HL-60 (cell line): ENCODE measurements around the gene MMP20.

Experiments
- POLR2AphosphoS5 ChIP-seq: IDR thresholded peaks from 2 replicates; pipeline ENCODE4 v1.6.1; 2012; ENCODE audit warnings: low read depth
- REST ChIP-seq: IDR thresholded peaks from 2 replicates; pipeline ENCODE4 v1.6.1; 2012; ENCODE audit warnings: low read depth; ENCODE audit not compliant: insufficient replicate concordance
- TF ChIP-seq, protein P1 (sequence below): IDR thresholded peaks from one replicate; pipeline ENCODE4 v1.5.1; 2011; ENCODE audit warnings: low read length, control low read depth, inconsistent platforms; ENCODE audit not compliant: insufficient read depth

DNA sequence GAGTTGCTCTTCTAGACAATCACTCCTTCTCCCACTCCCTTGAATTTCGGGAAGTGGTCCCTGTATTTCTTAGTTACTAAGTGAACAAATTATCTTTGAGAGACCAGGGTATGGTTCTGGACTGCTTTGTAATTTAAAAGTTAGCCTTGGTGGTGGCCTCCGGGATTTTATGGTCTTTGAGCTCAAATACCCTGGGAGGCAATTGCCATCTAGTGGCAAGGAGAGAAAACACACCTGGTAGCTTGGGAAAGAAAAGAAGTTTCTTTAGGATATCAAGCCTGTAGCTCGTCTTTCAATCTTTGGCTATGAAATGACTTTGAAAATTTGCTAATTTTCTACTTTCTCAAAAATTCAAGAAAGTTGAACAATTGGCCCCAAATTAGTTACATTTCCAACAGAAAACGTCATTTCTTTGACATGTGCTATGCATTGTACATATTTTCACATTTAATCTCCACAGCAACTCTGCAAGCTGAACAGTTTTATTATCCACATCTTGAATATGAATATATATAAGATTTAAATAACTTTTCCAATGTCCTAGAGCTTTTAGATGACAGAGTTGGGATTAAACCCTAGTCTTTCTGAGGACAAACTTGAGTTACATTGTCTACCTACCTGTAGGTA is 41.3 kb upstream of the MMP20 start:
- TF ChIP-seq, protein P1, sequence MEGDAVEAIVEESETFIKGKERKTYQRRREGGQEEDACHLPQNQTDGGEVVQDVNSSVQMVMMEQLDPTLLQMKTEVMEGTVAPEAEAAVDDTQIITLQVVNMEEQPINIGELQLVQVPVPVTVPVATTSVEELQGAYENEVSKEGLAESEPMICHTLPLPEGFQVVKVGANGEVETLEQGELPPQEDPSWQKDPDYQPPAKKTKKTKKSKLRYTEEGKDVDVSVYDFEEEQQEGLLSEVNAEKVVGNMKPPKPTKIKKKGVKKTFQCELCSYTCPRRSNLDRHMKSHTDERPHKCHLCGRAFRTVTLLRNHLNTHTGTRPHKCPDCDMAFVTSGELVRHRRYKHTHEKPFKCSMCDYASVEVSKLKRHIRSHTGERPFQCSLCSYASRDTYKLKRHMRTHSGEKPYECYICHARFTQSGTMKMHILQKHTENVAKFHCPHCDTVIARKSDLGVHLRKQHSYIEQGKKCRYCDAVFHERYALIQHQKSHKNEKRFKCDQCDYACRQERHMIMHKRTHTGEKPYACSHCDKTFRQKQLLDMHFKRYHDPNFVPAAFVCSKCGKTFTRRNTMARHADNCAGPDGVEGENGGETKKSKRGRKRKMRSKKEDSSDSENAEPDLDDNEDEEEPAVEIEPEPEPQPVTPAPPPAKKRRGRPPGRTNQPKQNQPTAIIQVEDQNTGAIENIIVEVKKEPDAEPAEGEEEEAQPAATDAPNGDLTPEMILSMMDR: peak; percentile 74
- TF ChIP-seq REST (no peak), POLR2AphosphoS5 (no peak)
